ENCODE data around the gene TEX11. TPM values are rescaled to one million over a fixed set of nuclear protein-coding genes. Genes with fewer than 3 reads are reported as not detected.
"Not testable (repeated sequence)": the region's sequence is repeated elsewhere in the genome, so short reads cannot be mapped to it uniquely, and the experiment has no call there.

TEX11 gene
- total RNA-seq, 1 experiment from 2014 or later = not detected

- DNase-seq (ENCODE audit: low spot score) = no peak
- in situ Hi-C loops (cut with HindIII; ENCODE audit: low sequenced_read_pairs) = no loop called here
These were observed 134.3 kb downstream of the TEX11 start for GRCh38 chrX:70774223-70774622.

- in situ Hi-C loops (cut with HindIII; ENCODE audit: low sequenced_read_pairs) = no loop called here
- peak; percentile 1 for DNase-seq (ENCODE audit: low spot score)
These were observed 138.8 kb downstream of the TEX11 start for GRCh38 chrX:70769659-70770227.

- in situ Hi-C loops (cut with HindIII; ENCODE audit: low sequenced_read_pairs) = no loop called here
- no peak for DNase-seq (ENCODE audit: low spot score)
These were observed 146.2 kb downstream of the TEX11 start for GRCh38 chrX:70762285-70762684.

GRCh38 chrX:70755850-70756249 is 152.7 kb downstream of the TEX11 start:
- no peak for DNase-seq (ENCODE audit: low spot score)
- in situ Hi-C loops (cut with HindIII; ENCODE audit: low sequenced_read_pairs) = no loop called here

- DNase-seq (ENCODE audit: low spot score) = no peak
- in situ Hi-C loops (cut with HindIII; ENCODE audit: low sequenced_read_pairs) = no loop called here
These were observed 154.2 kb downstream of the TEX11 start for GRCh38 chrX:70754169-70754848.

GRCh38 chrX:70733774-70734173 is 174.7 kb downstream of the TEX11 start:
- in situ Hi-C loops (cut with HindIII; ENCODE audit: low sequenced_read_pairs); DNase-seq (ENCODE audit: low spot score): not testable (repeated sequence)

- in situ Hi-C loops (cut with HindIII; ENCODE audit: low sequenced_read_pairs) = not testable (repeated sequence)
These were observed 180.6 kb downstream of the TEX11 start for GRCh38 chrX:70727961-70728360.

GRCh38 chrX:70720721-70721120 is 187.8 kb downstream of the TEX11 start:
- in situ Hi-C loops (cut with HindIII; ENCODE audit: low sequenced_read_pairs) = no loop called here
- no peak for DNase-seq (ENCODE audit: low spot score)

More at GRCh38 chrX:70727961-70728360, 180.6 kb downstream of the TEX11 start:
- DNase-seq (ENCODE audit: low spot score) = not testable (repeated sequence)

GRCh38 chrX:70711336-70711735 is 197.2 kb downstream of the TEX11 start:
- in situ Hi-C loops (cut with HindIII; ENCODE audit: low sequenced_read_pairs); DNase-seq (ENCODE audit: low spot score): not testable (repeated sequence)

GRCh38 chrX:70694339-70695122 is 214.0 kb downstream of the TEX11 start:
- in situ Hi-C loops (cut with HindIII; ENCODE audit: low sequenced_read_pairs) = no loop called here
- no peak for DNase-seq (ENCODE audit: low spot score)

- in situ Hi-C loops (cut with HindIII; ENCODE audit: low sequenced_read_pairs); DNase-seq (ENCODE audit: low spot score): not testable (repeated sequence)
These were observed 229.1 kb downstream of the TEX11 start for GRCh38 chrX:70679455-70679854.

GRCh38 chrX:70675284-70675683 is 233.2 kb downstream of the TEX11 start:
- no peak for DNase-seq (ENCODE audit: low spot score)
- in situ Hi-C loops (cut with HindIII; ENCODE audit: low sequenced_read_pairs) = no loop called here

- in situ Hi-C loops (cut with HindIII; ENCODE audit: low sequenced_read_pairs) = no loop called here
- DNase-seq (ENCODE audit: low spot score) = no peak
These were observed 236.2 kb downstream of the TEX11 start for GRCh38 chrX:70672326-70672725.

GRCh38 chrX:70669120-70669519 is 239.4 kb downstream of the TEX11 start:
- in situ Hi-C loops (cut with HindIII; ENCODE audit: low sequenced_read_pairs) = no loop called here
- DNase-seq (ENCODE audit: low spot score) = no peak

GRCh38 chrX:70664726-70665125 is 243.8 kb downstream of the TEX11 start:
- DNase-seq (ENCODE audit: low spot score) = peak; percentile 27

GRCh38 chrX:70661124-70661523 is 247.4 kb downstream of the TEX11 start:
- DNase-seq (ENCODE audit: low spot score); in situ Hi-C loops (cut with HindIII; ENCODE audit: low sequenced_read_pairs): not testable (repeated sequence)

More at GRCh38 chrX:70664726-70665125, 243.8 kb downstream of the TEX11 start:
- in situ Hi-C loops (cut with HindIII; ENCODE audit: low sequenced_read_pairs) = no loop called here

- DNase-seq (ENCODE audit: low spot score); in situ Hi-C loops (cut with HindIII; ENCODE audit: low sequenced_read_pairs): not testable (repeated sequence)
These were observed 251.0 kb downstream of the TEX11 start for GRCh38 chrX:70657546-70657945.

GRCh38 chrX:70656304-70656703 is 252.2 kb downstream of the TEX11 start:
- in situ Hi-C loops (cut with HindIII; ENCODE audit: low sequenced_read_pairs) = no loop called here
- DNase-seq (ENCODE audit: low spot score) = no peak

- in situ Hi-C loops (cut with HindIII; ENCODE audit: low sequenced_read_pairs); DNase-seq (ENCODE audit: low spot score): not testable (repeated sequence)
These were observed 260.6 kb downstream of the TEX11 start for GRCh38 chrX:70647910-70648309.

GRCh38 chrX:70636218-70636617 is 272.3 kb downstream of the TEX11 start:
- in situ Hi-C loops (cut with HindIII; ENCODE audit: low sequenced_read_pairs) = no loop called here

More at GRCh38 chrX:70636218-70636617, 272.3 kb downstream of the TEX11 start:
- no peak for DNase-seq (ENCODE audit: low spot score)
